GM12865 (cell line): Measurements from ENCODE around the gene GAB1.

Experiments
- DNase-seq: peaks from one replicate; pipeline ENCODE4 v3.0.0; 2010; ENCODE audit warnings: low read depth
- H3K4me3 ChIP-seq: 2 replicates; pipeline ENCODE4 v1.5.1; 2011; ENCODE audit warnings: mild to moderate bottlenecking, low read depth, low read length, control low read depth
- CTCF ChIP-seq: IDR thresholded peaks from 2 replicates; pipeline ENCODE4 v1.5.1; 2011; ENCODE audit warnings: low read length, control low read depth, low read depth, inconsistent platforms; ENCODE audit not compliant: insufficient read depth; ENCODE audit errors: missing control alignments

Gene GAB1

GRCh38 chr4:143513314-143514168 is 176.9 kb downstream of the GAB1 start, which contains the start of gene SMARCA5:
Gene SMARCA5 (plus strand): TSS chr4:143513702. CDS start chr4:143513925, 223 bp downstream.
- TF ChIP-seq CTCF, result no peak
- peak; percentile 99 for DNase-seq
- H3K4me3 ChIP-seq, result peak within 1 kb of the TSS; percentile 98

GRCh38 chr4:143514169-143514495 is 177.5 kb downstream of the GAB1 start:
- TF ChIP-seq CTCF, result no peak
- DNase-seq, result no peak

GRCh38 chr4:143514497-143514896 is 177.8 kb downstream of the GAB1 start:
- peak; percentile 33 for DNase-seq
- TF ChIP-seq CTCF, result no peak
- H3K4me3 ChIP-seq, result peak overlapping the region; percentile 98

More at GRCh38 chr4:143514169-143514495, 177.5 kb downstream of the GAB1 start:
- H3K4me3 ChIP-seq, result peak overlapping the region; percentile 98

- peak overlapping the region; percentile 98 for H3K4me3 ChIP-seq
- no peak for TF ChIP-seq CTCF
- no peak for DNase-seq
These were observed 178.2 kb downstream of the GAB1 start for GRCh38 chr4:143514901-143515300.

GRCh38 chr4:143515905-143516304 is 179.2 kb downstream of the GAB1 start:
- peak overlapping the region; percentile 98 for H3K4me3 ChIP-seq

GRCh38 chr4:143517764-143518163 is 181.1 kb downstream of the GAB1 start:
- no peak overlapping the region for H3K4me3 ChIP-seq
- TF ChIP-seq CTCF, result no peak
- DNase-seq, result no peak

More at GRCh38 chr4:143515905-143516304, 179.2 kb downstream of the GAB1 start:
- TF ChIP-seq CTCF, result no peak
- DNase-seq, result no peak
